Panc1 (cell line): ENCODE data around the gene GYPE.
"Not testable (repeated sequence)": the region's sequence is repeated elsewhere in the genome, so short reads cannot be mapped to it uniquely, and the experiment has no call there.

ENCODE experiments used
- CTCF ChIP-seq: fragments of 450-650 bp; IDR thresholded peaks from 2 replicates; pipeline ENCODE4 v1.5.1; 2017; ENCODE audit warnings: mild to moderate bottlenecking
- SIN3A ChIP-seq: IDR thresholded peaks from 2 replicates; pipeline ENCODE4 v1.6.1; 2012; ENCODE audit warnings: low read depth, mild to moderate bottlenecking, low read length, moderate library complexity, borderline replicate concordance; ENCODE audit not compliant: insufficient read depth

GRCh38 chr4:143843506-143843832 lies 61.9 kb downstream of the GYPE start:
- TF ChIP-seq CTCF, SIN3A: not testable (repeated sequence)
